Cardiac muscle cell (in vitro differentiated cells and primary cell): ENCODE results near the gene WDR76. TPM values are rescaled to one million over a fixed set of nuclear protein-coding genes. Genes with fewer than 3 reads are reported as not detected.

Source experiments
- DNase-seq, 2 donors: peaks; one replicate each; pipeline versions ENCODE4 v3.0.0 to v3.0.0-alpha.2; 2010 to 2017; ENCODE audit warnings: low read depth in 1 of 2, low spot score in 1 of 2
- H3K27ac ChIP-seq: fragments of 200-600 bp; sonication (generic); 2 replicates; pipeline ENCODE4 v1.5.1; 2016
- H3K27me3 ChIP-seq: fragments of 200-600 bp; sonication (generic); 2 replicates; pipeline ENCODE4 v1.6.0; 2016; ENCODE audit warnings: control low read depth
- H3K36me3 ChIP-seq: fragments of 200-600 bp; sonication (generic); 2 replicates; pipeline ENCODE4 v1.5.1; 2016; ENCODE audit warnings: control low read depth
- H3K4me1 ChIP-seq: fragments of 200-600 bp; sonication (generic); 2 replicates; pipeline ENCODE4 v1.8.1; 2017; ENCODE audit warnings: low read depth, mild to moderate bottlenecking, mixed run types
- H3K4me3 ChIP-seq: fragments of 200-600 bp; sonication (generic); 2 replicates; pipeline ENCODE4 v1.5.1; 2016; ENCODE audit warnings: mild to moderate bottlenecking
- H3K9me3 ChIP-seq: fragments of 200-600 bp; sonication (generic); 2 replicates; pipeline ENCODE4 v1.5.1; 2017; ENCODE audit warnings: low read depth, mild to moderate bottlenecking, control low read depth
- polyA plus RNA-seq: library from polyadenylated mRNA; unstranded; fragments of >200 nt; fragmentation: Nextera tagmentation; extraction: Ambion mirVana; gene quantifications from 2 replicates; pipeline ENCODE4 v1.2.1, GENCODE V29; 2016
- total RNA-seq: library from RNA; depleted of rRNA; stranded (reverse); fragments of >200 nt; gene quantifications from 2 replicates; pipeline ENCODE4 v1.2.3, GENCODE V29; 2016
- TF ChIP-seq, protein P1 (sequence below): IDR thresholded peaks from 2 replicates; pipeline ENCODE4 v1.5.1; 2012; ENCODE audit warnings: low read depth, mild to moderate bottlenecking, low read length

Gene WDR76
- total and polyA plus RNA-seq, 2 experiments from 2014 or later = 4.0 to 8.2 TPM

- TF ChIP-seq, protein P1, sequence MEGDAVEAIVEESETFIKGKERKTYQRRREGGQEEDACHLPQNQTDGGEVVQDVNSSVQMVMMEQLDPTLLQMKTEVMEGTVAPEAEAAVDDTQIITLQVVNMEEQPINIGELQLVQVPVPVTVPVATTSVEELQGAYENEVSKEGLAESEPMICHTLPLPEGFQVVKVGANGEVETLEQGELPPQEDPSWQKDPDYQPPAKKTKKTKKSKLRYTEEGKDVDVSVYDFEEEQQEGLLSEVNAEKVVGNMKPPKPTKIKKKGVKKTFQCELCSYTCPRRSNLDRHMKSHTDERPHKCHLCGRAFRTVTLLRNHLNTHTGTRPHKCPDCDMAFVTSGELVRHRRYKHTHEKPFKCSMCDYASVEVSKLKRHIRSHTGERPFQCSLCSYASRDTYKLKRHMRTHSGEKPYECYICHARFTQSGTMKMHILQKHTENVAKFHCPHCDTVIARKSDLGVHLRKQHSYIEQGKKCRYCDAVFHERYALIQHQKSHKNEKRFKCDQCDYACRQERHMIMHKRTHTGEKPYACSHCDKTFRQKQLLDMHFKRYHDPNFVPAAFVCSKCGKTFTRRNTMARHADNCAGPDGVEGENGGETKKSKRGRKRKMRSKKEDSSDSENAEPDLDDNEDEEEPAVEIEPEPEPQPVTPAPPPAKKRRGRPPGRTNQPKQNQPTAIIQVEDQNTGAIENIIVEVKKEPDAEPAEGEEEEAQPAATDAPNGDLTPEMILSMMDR = no peak
- Histone ChIP-seq H3K36me3 (no peaks in the 10 kb centered on the region), H3K27ac (no peak overlapping the region), H3K4me1 (peaks cover 3% of the 10 kb centered on the region), H3K9me3 (no peaks in the 10 kb centered on the region), H3K27me3 (no peaks in the 10 kb centered on the region), H3K4me3 (no peak overlapping the region)
- peak in 1 of 2 donors; percentile 25 for DNase-seq
These were observed 87.1 kb downstream of the WDR76 start for GRCh38 chr15:43913941-43914340.

DNA sequence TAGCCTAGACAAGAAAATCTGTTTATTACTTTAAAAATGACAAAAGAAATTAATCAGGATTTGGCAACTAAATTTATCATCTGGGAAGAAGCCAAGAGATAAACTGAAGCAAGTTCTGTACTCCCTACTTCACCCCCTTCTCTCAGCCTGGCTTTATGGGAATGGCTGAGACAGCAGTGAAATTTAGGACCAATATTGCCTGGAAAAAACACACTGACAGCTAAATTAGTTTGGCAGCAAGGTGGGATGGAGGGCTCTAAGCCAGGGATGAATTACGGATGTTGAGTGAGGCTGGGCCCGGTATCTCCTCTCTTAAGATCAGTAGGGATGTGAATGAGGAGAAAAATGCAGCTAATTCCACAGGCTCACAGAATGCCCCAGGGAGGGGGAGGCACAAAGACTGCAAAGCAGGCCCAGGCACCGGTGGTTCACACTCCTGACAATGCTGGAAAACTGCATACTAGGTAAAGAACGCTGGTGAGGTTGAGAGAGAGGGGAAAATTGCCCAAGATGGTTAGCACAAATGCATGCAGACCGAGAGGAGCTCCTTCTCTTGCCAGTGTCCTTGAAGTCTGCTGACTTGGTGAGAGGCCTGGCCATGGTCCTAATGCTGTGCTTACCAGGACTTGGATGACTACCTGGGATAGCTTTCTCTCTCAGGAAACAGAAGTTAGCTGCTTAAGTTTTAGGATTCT, 89.0 kb downstream of the WDR76 start:
- no peak overlapping the region for H3K27ac ChIP-seq
- peaks cover 13% of the 10 kb centered on the region for H3K4me1 ChIP-seq
- TF ChIP-seq, protein P1 = no peak
- H3K4me3 ChIP-seq = no peak overlapping the region
- no peak for DNase-seq
- H3K9me3 ChIP-seq = no peaks in the 10 kb centered on the region
- no peaks in the 10 kb centered on the region for H3K27me3 ChIP-seq
- no peaks in the 10 kb centered on the region for H3K36me3 ChIP-seq

GRCh38 chr15:43916326-43916660, 89.5 kb downstream of the WDR76 start:
- H3K36me3 ChIP-seq = no peaks in the 10 kb centered on the region
- H3K4me3 ChIP-seq = no peak overlapping the region
- no peaks in the 10 kb centered on the region for H3K27me3 ChIP-seq
- H3K4me1 ChIP-seq = peaks cover 18% of the 10 kb centered on the region
- no peak for DNase-seq
- no peak overlapping the region for H3K27ac ChIP-seq
- no peaks in the 10 kb centered on the region for H3K9me3 ChIP-seq
- TF ChIP-seq, protein P1 = no peak

Other genes starting within 250 kb of the WDR76 start
- gene PPIP5K1, start 236.8 kb upstream of the WDR76 start, total RNA-seq = 16.0 and 20.0 TPM in 2 replicates
- 16.5 and 17.6 TPM in 2 replicates for gene PPIP5K1, start 236.8 kb upstream of the WDR76 start, polyA plus RNA-seq
- gene CKMT1B, start 233.0 kb upstream of the WDR76 start, total RNA-seq = 1.5 and 3.8 TPM in 2 replicates
- 3.3 and 6.5 TPM in 2 replicates for gene CKMT1B, start 233.0 kb upstream of the WDR76 start, polyA plus RNA-seq
- gene STRC, start 208.2 kb upstream of the WDR76 start, total RNA-seq = 2.5 and 4.6 TPM in 2 replicates
- 0.95 and 5.6 TPM in 2 replicates for gene STRC, start 208.2 kb upstream of the WDR76 start, polyA plus RNA-seq
- 2.5 and 3.8 TPM in 2 replicates for gene CATSPER2, start 178.2 kb upstream of the WDR76 start, total RNA-seq
- gene CATSPER2, start 178.2 kb upstream of the WDR76 start, polyA plus RNA-seq = 4.6 and 5.3 TPM in 2 replicates
- 1.4 and 5.9 TPM in 2 replicates for gene CKMT1A, start 133.1 kb upstream of the WDR76 start, total RNA-seq
- 3.8 and 5.9 TPM in 2 replicates for gene CKMT1A, start 133.1 kb upstream of the WDR76 start, polyA plus RNA-seq
- 97.9 and 155 TPM in 2 replicates for gene PDIA3, start 80.6 kb upstream of the WDR76 start, total RNA-seq
- gene PDIA3, start 80.6 kb upstream of the WDR76 start, polyA plus RNA-seq = 532 and 932 TPM in 2 replicates
- 2.6 and 4.3 TPM in 2 replicates for gene ELL3, start 50.0 kb upstream of the WDR76 start, total RNA-seq
- 4.6 TPM in 1 of 2 replicates, not detected in the other for gene ELL3, start 50.0 kb upstream of the WDR76 start, polyA plus RNA-seq
- 865 and 1,079 TPM in 2 replicates for gene SERF2, start 34.7 kb upstream of the WDR76 start, total RNA-seq
- gene SERF2, start 34.7 kb upstream of the WDR76 start, polyA plus RNA-seq = 1,545 and 1,638 TPM in 2 replicates
- gene SERINC4, start 26.8 kb upstream of the WDR76 start, total RNA-seq = 0.21 and 0.71 TPM in 2 replicates
- gene SERINC4, start 26.8 kb upstream of the WDR76 start, polyA plus RNA-seq = 0.35 and 0.44 TPM in 2 replicates
- 17.2 TPM in 2 replicates for gene HYPK, start 26.4 kb upstream of the WDR76 start, total RNA-seq
- 12.8 and 16.5 TPM in 2 replicates for gene HYPK, start 26.4 kb upstream of the WDR76 start, polyA plus RNA-seq
- 21.4 and 28.0 TPM in 2 replicates for gene MFAP1, start 2.3 kb upstream of the WDR76 start, total RNA-seq
- gene MFAP1, start 2.3 kb upstream of the WDR76 start, polyA plus RNA-seq = 39.2 and 42.4 TPM in 2 replicates